ENCODE results near the gene EYS.
A peak's percentile ranks its signal among the peaks of the same experiment; 100 is the strongest.

EYS gene

DNA sequence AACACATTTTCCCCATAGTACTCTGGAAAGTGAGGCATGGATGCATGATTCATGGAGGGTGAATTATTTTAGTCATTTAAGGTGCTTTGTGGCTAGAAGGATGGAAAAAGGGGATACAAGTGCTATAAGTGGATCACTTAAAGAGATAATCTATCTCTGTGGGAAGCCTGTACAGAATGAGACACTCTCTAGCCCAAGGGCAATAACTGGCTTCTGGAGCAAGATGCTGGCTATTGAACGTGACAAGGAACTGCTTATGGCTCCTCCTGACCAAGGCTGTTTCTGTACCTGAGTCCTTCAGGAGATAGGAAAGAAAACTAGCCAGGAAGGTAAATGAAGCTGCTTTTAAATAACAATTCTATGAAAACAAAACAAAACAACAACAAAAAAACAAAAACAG, 590.7 kb downstream of the EYS start:
- Histone ChIP-seq H4K8ac (ENCODE audit: low read length) (no peak overlapping the region), H3K18ac (ENCODE audit: low read depth in 1 of 2, low read length in 2 of 2) (no peak overlapping the region), H2AK5ac (ENCODE audit: low read length, severe bottlenecking) (no peak overlapping the region), H3K4me3 (ENCODE audit: insufficient read depth in 1 of 2, low read depth in 1 of 2, low read length in 2 of 2) (no peak overlapping the region), H3K4me2 (ENCODE audit: low read length, poor library complexity, severe bottlenecking) (no peak overlapping the region), H3K9ac (ENCODE audit: low read length) (no peak overlapping the region), H3K4me1 (ENCODE audit: control insufficient read depth, insufficient read depth, low read depth, low read length) (no peaks in the 10 kb centered on the region), H3K9me3 (ENCODE audit: control insufficient read depth, low read length) (no peaks in the 10 kb centered on the region), H3K36me3 (ENCODE audit: control insufficient read depth in 1 of 2, insufficient read depth in 2 of 2, low read depth in 1 of 2, low read length in 2 of 2) (no peaks in the 10 kb centered on the region), H3K14ac (ENCODE audit: low read length in 2 of 2) (no peak overlapping the region), H2BK12ac (ENCODE audit: low read length in 2 of 2) (no peak overlapping the region), H2BK5ac (ENCODE audit: low read depth, low read length, poor library complexity, severe bottlenecking) (no peak overlapping the region), H3K27me3 (ENCODE audit: control insufficient read depth in 1 of 2, insufficient read depth in 1 of 2, low read length in 2 of 2) (no peaks in the 10 kb centered on the region), H3K23ac (ENCODE audit: low read length in 2 of 2) (no peak overlapping the region), H3K79me1 (replicated peaks; ENCODE audit: low read length, poor library complexity, severe bottlenecking) (no peaks in the 10 kb centered on the region), H2BK120ac (ENCODE audit: low read depth, low read length) (no peak overlapping the region), H4K91ac (ENCODE audit: low read length) (no peak overlapping the region), H3K4ac (ENCODE audit: low read depth in 1 of 2, low read length in 2 of 2) (no peak overlapping the region), H3K27ac (ENCODE audit: low read length, poor library complexity, severe bottlenecking) (no peak overlapping the region), H2AFZ (ENCODE audit: low read depth, low read length) (no peak overlapping the region), H2BK15ac (ENCODE audit: low read depth, poor library complexity, severe bottlenecking) (no peak overlapping the region)
- DNase-seq, result peak; percentile 13
- WGBS, result 73% methylated on average over 1 of the region's 1 CpG

DNA sequence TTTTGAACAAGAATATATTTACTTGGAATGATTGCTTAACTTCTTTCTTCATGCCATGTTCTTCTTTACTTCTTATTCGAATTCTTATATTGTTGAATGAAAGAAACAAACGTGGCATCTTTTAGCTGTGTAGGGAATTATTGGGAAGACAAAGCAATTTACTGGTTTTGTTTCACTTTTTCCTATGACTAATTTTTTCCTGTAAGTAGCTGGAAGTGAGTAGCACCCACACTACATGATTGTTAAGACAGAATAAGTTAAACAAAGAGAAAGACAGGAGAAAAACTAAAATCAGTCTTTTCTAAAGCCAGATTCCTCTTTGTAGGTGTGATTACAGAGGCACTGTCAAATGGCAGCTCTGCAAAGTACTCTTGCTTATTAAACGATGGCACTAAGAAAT, 593.4 kb downstream of the EYS start:
- no peaks in the 10 kb centered on the region for H3K79me1 ChIP-seq (replicated peaks; ENCODE audit: low read length, poor library complexity, severe bottlenecking)
- no peak overlapping the region for H2BK5ac ChIP-seq (ENCODE audit: low read depth, low read length, poor library complexity, severe bottlenecking)
- no peak overlapping the region for H4K8ac ChIP-seq (ENCODE audit: low read length)
- H3K27me3 ChIP-seq (ENCODE audit: control insufficient read depth in 1 of 2, insufficient read depth in 1 of 2, low read length in 2 of 2), result no peaks in the 10 kb centered on the region
- H3K14ac ChIP-seq (ENCODE audit: low read length in 2 of 2), result no peak overlapping the region
- H3K4me2 ChIP-seq (ENCODE audit: low read length, poor library complexity, severe bottlenecking), result no peak overlapping the region
- no peak overlapping the region for H2BK12ac ChIP-seq (ENCODE audit: low read length in 2 of 2)
- H3K9me3 ChIP-seq (ENCODE audit: control insufficient read depth, low read length), result no peaks in the 10 kb centered on the region
- H2AFZ ChIP-seq (ENCODE audit: low read depth, low read length), result no peak overlapping the region
- no peak overlapping the region for H3K23ac ChIP-seq (ENCODE audit: low read length in 2 of 2)
- no peak overlapping the region for H2BK15ac ChIP-seq (ENCODE audit: low read depth, poor library complexity, severe bottlenecking)
- no peak overlapping the region for H3K4ac ChIP-seq (ENCODE audit: low read depth in 1 of 2, low read length in 2 of 2)
- H4K91ac ChIP-seq (ENCODE audit: low read length), result no peak overlapping the region
- H3K27ac ChIP-seq (ENCODE audit: low read length, poor library complexity, severe bottlenecking), result no peak overlapping the region
- H3K18ac ChIP-seq (ENCODE audit: low read depth in 1 of 2, low read length in 2 of 2), result no peak overlapping the region
- H3K4me1 ChIP-seq (ENCODE audit: control insufficient read depth, insufficient read depth, low read depth, low read length), result no peaks in the 10 kb centered on the region
- H2AK5ac ChIP-seq (ENCODE audit: low read length, severe bottlenecking), result no peak overlapping the region
- no peaks in the 10 kb centered on the region for H3K36me3 ChIP-seq (ENCODE audit: control insufficient read depth in 1 of 2, insufficient read depth in 2 of 2, low read depth in 1 of 2, low read length in 2 of 2)
- H2BK120ac ChIP-seq (ENCODE audit: low read depth, low read length), result no peak overlapping the region
- H3K4me3 ChIP-seq (ENCODE audit: insufficient read depth in 1 of 2, low read depth in 1 of 2, low read length in 2 of 2), result peak overlapping the region in 1 of 2 experiments; percentile 11
- peak; percentile 56 for DNase-seq
- peak overlapping the region; percentile 4 for H3K9ac ChIP-seq (ENCODE audit: low read length)
- WGBS, result 100% methylated on average over 1 of the region's 3 CpGs

DNA sequence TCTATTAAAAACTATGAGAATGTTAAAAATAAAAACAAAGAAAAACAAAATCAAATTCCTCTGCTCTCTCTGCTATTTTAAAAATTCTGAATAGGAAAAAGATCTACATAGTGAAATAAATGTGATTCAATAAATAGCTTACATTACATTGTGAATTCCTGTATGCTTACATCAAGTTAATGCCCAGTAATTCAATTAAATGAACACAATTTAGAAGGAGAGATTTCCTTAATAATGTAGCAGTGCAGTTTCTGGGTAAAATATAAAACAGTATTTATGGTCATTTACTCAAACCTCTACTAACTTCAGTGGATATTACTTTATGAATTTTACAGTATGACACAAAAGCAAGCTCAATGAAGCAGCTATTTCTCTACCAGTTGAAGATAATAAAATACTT, 594.6 kb downstream of the EYS start:
- Histone ChIP-seq H3K18ac (ENCODE audit: low read depth in 1 of 2, low read length in 2 of 2) (no peak overlapping the region), H3K27ac (ENCODE audit: low read length, poor library complexity, severe bottlenecking) (no peak overlapping the region), H3K4me1 (ENCODE audit: control insufficient read depth, insufficient read depth, low read depth, low read length) (no peaks in the 10 kb centered on the region), H3K9me3 (ENCODE audit: control insufficient read depth, low read length) (no peaks in the 10 kb centered on the region), H3K9ac (ENCODE audit: low read length) (no peak overlapping the region), H3K36me3 (ENCODE audit: control insufficient read depth in 1 of 2, insufficient read depth in 2 of 2, low read depth in 1 of 2, low read length in 2 of 2) (no peaks in the 10 kb centered on the region), H2BK120ac (ENCODE audit: low read depth, low read length) (no peak overlapping the region), H3K23ac (ENCODE audit: low read length in 2 of 2) (no peak overlapping the region), H3K27me3 (ENCODE audit: control insufficient read depth in 1 of 2, insufficient read depth in 1 of 2, low read length in 2 of 2) (no peaks in the 10 kb centered on the region), H2BK12ac (ENCODE audit: low read length in 2 of 2) (no peak overlapping the region), H3K4me3 (ENCODE audit: insufficient read depth in 1 of 2, low read depth in 1 of 2, low read length in 2 of 2) (no peak overlapping the region), H2AK5ac (ENCODE audit: low read length, severe bottlenecking) (no peak overlapping the region), H2BK15ac (ENCODE audit: low read depth, poor library complexity, severe bottlenecking) (no peak overlapping the region), H3K4me2 (ENCODE audit: low read length, poor library complexity, severe bottlenecking) (no peak overlapping the region), H3K79me1 (replicated peaks; ENCODE audit: low read length, poor library complexity, severe bottlenecking) (no peaks in the 10 kb centered on the region), H2AFZ (ENCODE audit: low read depth, low read length) (no peak overlapping the region), H4K91ac (ENCODE audit: low read length) (no peak overlapping the region), H3K4ac (ENCODE audit: low read depth in 1 of 2, low read length in 2 of 2) (no peak overlapping the region), H2BK5ac (ENCODE audit: low read depth, low read length, poor library complexity, severe bottlenecking) (no peak overlapping the region), H3K14ac (ENCODE audit: low read length in 2 of 2) (no peak overlapping the region), H4K8ac (ENCODE audit: low read length) (no peak overlapping the region)
- DNase-seq, result no peak

DNA sequence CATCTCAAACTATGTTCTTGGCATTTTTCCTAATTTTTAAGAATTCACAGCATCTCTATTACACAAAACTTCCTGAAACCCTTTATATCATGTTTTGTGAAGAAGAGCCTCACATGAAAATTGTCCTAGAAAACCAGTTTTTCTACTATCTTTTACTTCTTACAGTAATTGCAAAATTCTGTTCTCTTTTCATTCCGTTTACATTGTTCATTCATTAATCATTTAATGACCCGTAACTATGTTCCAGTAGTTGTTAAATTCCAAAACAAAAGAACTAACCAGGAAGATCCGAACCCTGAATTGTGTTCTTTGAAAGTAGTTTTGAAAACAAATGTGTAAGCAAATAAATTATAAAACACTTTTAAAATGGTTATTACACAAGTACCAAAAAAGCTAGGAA, 597.0 kb downstream of the EYS start:
- Histone ChIP-seq H3K23ac (ENCODE audit: low read length in 2 of 2) (no peak overlapping the region), H3K79me1 (replicated peaks; ENCODE audit: low read length, poor library complexity, severe bottlenecking) (no peaks in the 10 kb centered on the region), H3K9ac (ENCODE audit: low read length) (no peak overlapping the region), H2AFZ (ENCODE audit: low read depth, low read length) (no peak overlapping the region), H3K4me3 (ENCODE audit: insufficient read depth in 1 of 2, low read depth in 1 of 2, low read length in 2 of 2) (no peak overlapping the region), H2AK5ac (ENCODE audit: low read length, severe bottlenecking) (no peak overlapping the region), H3K4ac (ENCODE audit: low read depth in 1 of 2, low read length in 2 of 2) (no peak overlapping the region), H3K14ac (ENCODE audit: low read length in 2 of 2) (no peak overlapping the region), H3K18ac (ENCODE audit: low read depth in 1 of 2, low read length in 2 of 2) (no peak overlapping the region), H2BK12ac (ENCODE audit: low read length in 2 of 2) (no peak overlapping the region), H3K27me3 (ENCODE audit: control insufficient read depth in 1 of 2, insufficient read depth in 1 of 2, low read length in 2 of 2) (no peaks in the 10 kb centered on the region), H2BK5ac (ENCODE audit: low read depth, low read length, poor library complexity, severe bottlenecking) (no peak overlapping the region), H3K4me2 (ENCODE audit: low read length, poor library complexity, severe bottlenecking) (no peak overlapping the region), H3K36me3 (ENCODE audit: control insufficient read depth in 1 of 2, insufficient read depth in 2 of 2, low read depth in 1 of 2, low read length in 2 of 2) (no peaks in the 10 kb centered on the region), H2BK120ac (ENCODE audit: low read depth, low read length) (no peak overlapping the region), H3K9me3 (ENCODE audit: control insufficient read depth, low read length) (no peaks in the 10 kb centered on the region), H3K4me1 (ENCODE audit: control insufficient read depth, insufficient read depth, low read depth, low read length) (no peaks in the 10 kb centered on the region), H2BK15ac (ENCODE audit: low read depth, poor library complexity, severe bottlenecking) (no peak overlapping the region), H4K8ac (ENCODE audit: low read length) (no peak overlapping the region), H4K91ac (ENCODE audit: low read length) (no peak overlapping the region), H3K27ac (ENCODE audit: low read length, poor library complexity, severe bottlenecking) (no peak overlapping the region)
- WGBS, result 67% methylated on average over 1 of the region's 3 CpGs
- DNase-seq, result peak; percentile 34

All from mesenchymal stem cell (in vitro differentiated cells and primary cell).